Esophagus muscularis mucosa (tissue), 4 donors: Measurements from ENCODE around the gene EDIL3. TPM values are rescaled to one million over a fixed set of nuclear protein-coding genes. Genes with fewer than 3 reads are reported as not detected.

ENCODE experiments used
- DNase-seq: peaks from one replicate; pipeline ENCODE4 v3.0.0-alpha.2; 2017; ENCODE audit errors: extremely low spot score
- H3K27ac ChIP-seq, 4 donors: fragments of 200-600 bp; sonication (generic); replicated peaks in 1 of 4; 1 replicate in 3 of 4; 2 replicates in 1 of 4; pipeline ENCODE4 v1.5.1; 2016 to 2019; ENCODE audit warnings: mild to moderate bottlenecking in 1 of 4
- H3K27me3 ChIP-seq, 4 donors: fragments of 200-600 bp; sonication (generic); one replicate each; pipeline versions ENCODE4 v1.5.1 to v1.6.0; 2016 to 2019
- H3K36me3 ChIP-seq, 4 donors: fragments of 200-600 bp; sonication (generic); one replicate each; pipeline ENCODE4 v1.5.1; 2016 to 2019
- H3K4me1 ChIP-seq, 4 donors: fragments of 200-600 bp; sonication (generic); one replicate each; pipeline ENCODE4 v1.5.1; 2016 to 2019
- H3K4me3 ChIP-seq, 4 donors: fragments of 200-600 bp; sonication (generic); 1 replicate in 2 of 4; 2 replicates in 2 of 4; pipeline ENCODE4 v1.5.1; 2016 to 2019; ENCODE audit warnings: mild to moderate bottlenecking in 4 of 4, moderate library complexity in 1 of 4
- H3K9me3 ChIP-seq, 4 donors: fragments of 200-600 bp; sonication (generic); 1 replicate in 3 of 4; 2 replicates in 1 of 4; pipeline ENCODE4 v1.5.1; 2016 to 2019
- CTCF ChIP-seq, 3 experiments: fragments of 200-600 bp in 2 of 3; fragments of 450-650 bp in 1 of 3; sonication (generic) in 2 of 3; IDR thresholded peaks; one replicate each; pipeline ENCODE4 v1.5.1; 2017 to 2019; ENCODE audit warnings: antibody characterized with exemption in 3 of 3, mild to moderate bottlenecking in 2 of 3, moderate library complexity in 1 of 3
- EP300 ChIP-seq: sonication (generic); formaldehyde crosslinking; IDR thresholded peaks from one replicate; pipeline ENCODE4 v1.6.1; 2017; ENCODE audit warnings: antibody characterized with exemption
- POLR2A ChIP-seq: fragments of 450-650 bp; IDR thresholded peaks from one replicate; pipeline ENCODE4 v1.6.1; 2017; ENCODE audit warnings: antibody characterized with exemption, moderate library complexity, mild to moderate bottlenecking, low read depth
- POLR2AphosphoS5 ChIP-seq, 2 donors: sonication (generic); formaldehyde crosslinking; IDR thresholded peaks; one replicate each; pipeline ENCODE4 v1.6.1; 2017; ENCODE audit warnings: antibody characterized with exemption in 2 of 2
- WGBS: methylation state at CpG from one replicate; pipeline ENCODE4 v1.1.5; 2018; 5-methylcytosine and 5-hydroxymethylcytosine counted together
- intact Hi-C: fragments of 100-400 bp; cut with DNase I; formaldehyde crosslinking; loops from one replicate; pipeline ENCODE4 v1.15.1; 2023
- total RNA-seq, 4 donors: library from RNA; depleted of rRNA; stranded (reverse); fragments of >200 nt; gene quantifications; one replicate each; pipeline versions ENCODE4 v1.1.0 to v1.2.1, GENCODE V29; 2016

Gene EDIL3
- total RNA-seq, 4 donors from 2014 or later = 10.0 to 17.9 (median 10.8) TPM

- TF ChIP-seq CTCF (IDR thresholded peaks at IDR 0.05) = no peak
- TF ChIP-seq POLR2A = no peak
- TF ChIP-seq EP300 = no peak
- no peak for TF ChIP-seq POLR2AphosphoS5 (IDR thresholded peaks at IDR 0.05)
- H3K4me3 ChIP-seq = no peak overlapping the region
- H3K9me3 ChIP-seq = no peaks in the 10 kb centered on the region
- no peaks in the 10 kb centered on the region for H3K36me3 ChIP-seq
- no peak for DNase-seq
- WGBS = 84% methylated on average over 1 of the region's 1 CpG
- H3K27me3 ChIP-seq = no peaks in the 10 kb centered on the region
- no peaks in the 10 kb centered on the region for H3K4me1 ChIP-seq
- H3K27ac ChIP-seq = no peak overlapping the region
- intact Hi-C loops = no loop called here
Observed at GRCh38 chr5:83937837-83938236, 446.8 kb downstream of the EDIL3 start.

GRCh38 chr5:83931969-83932368, 452.7 kb downstream of the EDIL3 start:
- Histone ChIP-seq H3K27ac (no peak overlapping the region), H3K4me3 (no peak overlapping the region), H3K4me1 (no peaks in the 10 kb centered on the region), H3K9me3 (no peaks in the 10 kb centered on the region), H3K27me3 (no peaks in the 10 kb centered on the region), H3K36me3 (no peaks in the 10 kb centered on the region)
- intact Hi-C loops = no loop called here
- DNase-seq = no peak
- no peak for TF ChIP-seq POLR2A
- no peak for TF ChIP-seq POLR2AphosphoS5 (IDR thresholded peaks at IDR 0.05)
- TF ChIP-seq CTCF (IDR thresholded peaks at IDR 0.05) = no peak
- no peak for TF ChIP-seq EP300

GRCh38 chr5:83927140-83927733, 457.4 kb downstream of the EDIL3 start:
- intact Hi-C loops = no loop called here
- Histone ChIP-seq H3K4me3 (no peak overlapping the region), H3K27ac (no peak overlapping the region), H3K36me3 (no peaks in the 10 kb centered on the region), H3K4me1 (no peaks in the 10 kb centered on the region), H3K9me3 (peaks cover 0 to 12% (median 2%) of the 10 kb centered on the region in 4 donors), H3K27me3 (no peaks in the 10 kb centered on the region)
- no peak for DNase-seq
- TF ChIP-seq POLR2A = no peak
- TF ChIP-seq EP300 = no peak
- no peak for TF ChIP-seq POLR2AphosphoS5 (IDR thresholded peaks at IDR 0.05)
- peak; percentile 44 to 72 (median 62) for TF ChIP-seq CTCF (IDR thresholded peaks at IDR 0.05)
- 43% methylated on average over 4 of the region's 4 CpGs for WGBS

- intact Hi-C loops = no loop called here
- Histone ChIP-seq H3K4me3 (no peak overlapping the region), H3K27ac (no peak overlapping the region), H3K4me1 (no peaks in the 10 kb centered on the region), H3K9me3 (peaks cover 0 to 12% (median 2%) of the 10 kb centered on the region in 4 donors), H3K27me3 (no peaks in the 10 kb centered on the region), H3K36me3 (no peaks in the 10 kb centered on the region)
- WGBS = 71% methylated on average over 3 of the region's 3 CpGs
- DNase-seq = no peak
- no peak for TF ChIP-seq POLR2AphosphoS5 (IDR thresholded peaks at IDR 0.05)
- no peak for TF ChIP-seq CTCF (IDR thresholded peaks at IDR 0.05)
- TF ChIP-seq EP300 = no peak
- TF ChIP-seq POLR2A = no peak
Observed at GRCh38 chr5:83925955-83926337, 458.7 kb downstream of the EDIL3 start.

GRCh38 chr5:83925321-83925954, 459.2 kb downstream of the EDIL3 start:
- Histone ChIP-seq H3K36me3 (no peaks in the 10 kb centered on the region), H3K4me3 (no peak overlapping the region), H3K4me1 (no peaks in the 10 kb centered on the region), H3K27ac (no peak overlapping the region), H3K9me3 (peaks cover 0 to 12% (median 2%) of the 10 kb centered on the region in 4 donors), H3K27me3 (no peaks in the 10 kb centered on the region)
- 59% methylated on average over 4 of the region's 4 CpGs for WGBS
- TF ChIP-seq CTCF (IDR thresholded peaks at IDR 0.05) (no peak), EP300 (no peak), POLR2A (no peak), POLR2AphosphoS5 (IDR thresholded peaks at IDR 0.05) (no peak)
- intact Hi-C loops = no loop called here
- no peak for DNase-seq
